ENCODE measurements around the gene UBXN1. TPM values are rescaled to one million over a fixed set of nuclear protein-coding genes. Genes with fewer than 3 reads are reported as not detected.

The UBXN1 gene, protein sequence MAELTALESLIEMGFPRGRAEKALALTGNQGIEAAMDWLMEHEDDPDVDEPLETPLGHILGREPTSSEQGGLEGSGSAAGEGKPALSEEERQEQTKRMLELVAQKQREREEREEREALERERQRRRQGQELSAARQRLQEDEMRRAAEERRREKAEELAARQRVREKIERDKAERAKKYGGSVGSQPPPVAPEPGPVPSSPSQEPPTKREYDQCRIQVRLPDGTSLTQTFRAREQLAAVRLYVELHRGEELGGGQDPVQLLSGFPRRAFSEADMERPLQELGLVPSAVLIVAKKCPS
- polyA plus RNA-seq (ENCODE audit: insufficient read length in 4 of 4) = 100 to 1,000 TPM; 109 to 166 (median 156) TPM

DNA sequence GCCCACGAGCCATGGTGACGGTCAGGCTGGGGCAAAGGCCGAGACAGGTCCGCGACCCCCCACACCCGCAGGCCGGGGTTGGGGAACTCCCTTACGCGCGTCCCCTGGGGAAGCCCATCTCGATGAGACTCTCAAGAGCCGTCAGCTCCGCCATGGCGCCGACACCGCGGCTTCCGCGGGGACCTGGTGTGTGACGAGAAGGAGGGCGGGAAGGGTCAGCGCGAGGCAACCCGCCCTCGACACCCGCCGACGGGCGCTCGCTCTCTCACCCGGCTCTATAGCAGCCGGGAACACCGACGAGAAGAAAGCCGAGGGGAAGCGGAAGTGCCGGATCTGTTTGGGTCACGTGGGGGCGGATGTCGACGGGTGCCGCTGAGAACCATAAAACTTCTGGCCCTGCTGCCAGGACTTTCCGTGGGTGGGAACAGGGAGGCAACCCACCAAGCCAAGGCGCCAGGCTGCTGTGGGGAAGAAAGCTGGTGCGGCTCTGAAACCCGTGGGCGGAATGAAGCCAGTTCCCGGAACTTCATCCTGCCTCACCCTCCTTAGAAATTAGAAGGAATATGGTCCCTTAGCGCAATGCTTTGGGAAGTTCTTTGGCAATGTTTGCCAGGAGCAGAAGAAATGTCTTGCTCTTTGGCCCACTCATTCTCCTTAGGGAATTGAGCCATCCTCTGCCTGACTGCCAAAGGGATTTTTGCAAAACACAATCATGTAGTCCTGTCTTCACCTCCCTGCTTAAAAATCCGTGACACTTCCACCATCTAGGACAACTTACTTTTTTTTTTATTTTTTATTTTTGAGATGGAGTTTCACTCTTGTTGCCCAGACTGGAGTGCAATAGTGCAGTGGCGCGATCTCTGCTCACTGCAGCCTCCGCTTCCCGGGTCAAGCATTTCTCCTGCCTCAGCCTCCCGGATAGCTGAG is at the start of gene UBXN1:
Gene UBXN1 (minus strand): TSS at position 304 of the 927 bp plus-strand sequence. CDS start 150 bp downstream, at position 154.
- peak in 3 of 4 donors; percentile 71 to 73 (median 72) for DNase-seq (ENCODE audit: low read depth in 4 of 4, low spot score in 3 of 4)

GRCh38 chr11:62728171-62728988 is 49.5 kb upstream of the UBXN1 start, which contains the start of gene TTC9C:
Gene TTC9C (plus strand): TSS chr11:62728486. CDS start chr11:62728849, 363 bp downstream.
- peak in 2 of 4 donors; percentile 77 to 81 for DNase-seq (ENCODE audit: low read depth in 4 of 4, low spot score in 3 of 4)

DNA sequence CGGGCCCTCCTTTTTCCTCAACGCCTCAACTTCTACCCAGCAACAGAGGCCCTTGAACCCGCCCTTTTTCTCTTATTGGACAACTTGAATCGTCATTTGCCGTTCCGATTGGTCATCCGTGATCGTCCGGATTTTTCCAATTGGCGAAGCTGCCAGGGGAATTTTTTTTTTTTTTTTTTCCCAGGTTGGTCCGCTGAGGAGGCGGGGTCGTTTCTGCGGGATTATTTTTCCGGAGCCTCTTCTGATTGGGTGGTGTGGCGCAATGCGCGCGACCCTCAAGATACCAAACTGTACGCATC is 48.9 kb upstream of the UBXN1 start:
- DNase-seq (ENCODE audit: low read depth in 4 of 4, low spot score in 3 of 4) = peak; percentile 97 to 99 (median 98)

GRCh38 chr11:62727165-62727871 is 48.4 kb upstream of the UBXN1 start, which contains the start of gene HNRNPUL2:
Gene HNRNPUL2 (minus strand): TSS chr11:62727457. CDS start chr11:62727156, 301 bp downstream.
- peak; percentile 93 to 98 (median 98) for DNase-seq (ENCODE audit: low read depth in 4 of 4, low spot score in 3 of 4)

DNA sequence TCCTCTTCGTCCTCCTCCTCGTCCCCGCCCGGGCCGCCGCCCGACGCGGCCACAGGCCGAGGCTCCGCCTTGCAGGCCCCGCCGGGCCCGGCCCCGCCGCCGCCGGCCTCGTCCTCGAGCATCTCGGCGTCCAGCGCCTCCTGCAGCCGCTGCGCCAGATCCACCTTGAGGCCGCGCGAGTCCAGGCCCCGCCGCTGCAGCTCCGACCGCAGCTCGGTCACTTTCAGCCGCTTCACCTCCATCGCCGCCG is 48.0 kb upstream of the UBXN1 start:
- no peak for DNase-seq (ENCODE audit: low read depth in 4 of 4, low spot score in 3 of 4)

DNA sequence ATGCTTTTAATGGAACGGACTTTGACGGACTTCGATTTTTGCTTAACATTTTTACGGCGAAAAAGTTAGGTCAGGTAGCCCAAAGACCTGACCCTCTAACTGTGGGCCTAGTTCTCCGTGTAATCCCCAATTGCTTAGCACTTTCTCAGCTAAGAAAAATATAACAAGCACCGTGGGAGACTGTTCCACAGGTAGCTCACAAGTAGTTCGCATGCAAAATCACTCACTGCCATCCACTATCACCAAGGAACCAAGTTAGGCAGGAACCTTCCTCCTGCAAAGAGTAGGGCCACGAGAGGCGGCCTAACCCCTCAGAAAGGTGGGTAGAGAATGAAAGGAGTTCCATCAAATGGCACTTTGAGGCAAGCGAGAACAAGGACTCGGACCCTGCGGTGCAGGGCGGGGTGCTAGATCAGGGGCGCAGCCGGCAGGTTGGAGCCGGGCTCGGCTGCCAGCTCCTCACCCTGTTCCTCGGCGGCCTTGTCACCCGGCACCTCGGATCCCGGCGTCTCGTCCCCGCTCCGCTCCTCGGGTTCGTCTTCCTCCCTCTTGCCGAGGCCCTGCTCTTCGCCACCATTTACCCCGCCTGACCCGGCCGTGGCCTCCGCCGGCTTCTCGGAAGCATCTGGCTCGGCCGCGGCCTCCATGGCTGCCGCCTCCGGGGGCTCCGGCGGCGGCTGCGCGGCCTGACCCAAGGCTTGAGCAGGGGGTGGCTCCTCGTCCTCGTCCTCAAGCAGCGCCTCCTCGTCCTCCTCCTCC is 47.5 kb upstream of the UBXN1 start:
- DNase-seq (ENCODE audit: low read depth in 4 of 4, low spot score in 3 of 4) = no peak

DNA sequence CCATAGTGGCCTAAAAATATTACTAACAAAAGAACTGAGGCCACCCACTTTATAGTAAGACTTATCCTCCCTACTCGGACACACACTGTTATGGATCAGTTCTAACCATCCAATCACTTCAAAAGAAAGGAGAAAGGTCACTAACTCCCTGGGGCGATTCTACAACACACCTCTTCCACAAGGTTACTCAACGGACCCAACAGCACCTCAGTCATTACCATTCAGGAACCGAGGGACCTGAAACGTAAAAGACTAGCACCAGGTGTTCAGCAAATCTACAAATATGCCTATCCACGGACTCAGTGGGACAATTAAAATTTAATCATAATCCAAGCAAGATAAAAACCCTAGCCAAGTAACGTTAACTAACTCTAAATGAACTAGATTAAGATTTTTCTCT is 46.8 kb upstream of the UBXN1 start:
- DNase-seq (ENCODE audit: low read depth in 4 of 4, low spot score in 3 of 4) = no peak

DNA sequence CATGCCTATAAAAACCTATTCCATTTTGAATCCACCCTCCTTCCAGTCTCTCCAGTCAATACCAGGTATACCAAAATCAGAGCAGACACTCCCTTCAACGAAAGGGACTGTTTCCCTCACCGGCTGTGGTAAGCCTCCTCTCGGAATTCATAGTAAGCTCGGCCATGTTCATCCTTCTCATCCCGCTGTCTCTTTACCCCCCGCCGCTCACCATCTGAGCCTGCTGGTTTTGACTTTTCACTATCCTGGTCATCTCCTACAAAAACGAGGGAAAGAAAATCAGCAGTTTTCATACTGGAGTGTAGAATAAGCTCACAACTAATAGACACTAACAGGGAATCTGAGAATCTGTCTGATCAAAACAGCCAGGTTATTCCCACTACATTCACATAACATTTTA is 45.3 kb upstream of the UBXN1 start:
- no peak for DNase-seq (ENCODE audit: low read depth in 4 of 4, low spot score in 3 of 4)

DNA sequence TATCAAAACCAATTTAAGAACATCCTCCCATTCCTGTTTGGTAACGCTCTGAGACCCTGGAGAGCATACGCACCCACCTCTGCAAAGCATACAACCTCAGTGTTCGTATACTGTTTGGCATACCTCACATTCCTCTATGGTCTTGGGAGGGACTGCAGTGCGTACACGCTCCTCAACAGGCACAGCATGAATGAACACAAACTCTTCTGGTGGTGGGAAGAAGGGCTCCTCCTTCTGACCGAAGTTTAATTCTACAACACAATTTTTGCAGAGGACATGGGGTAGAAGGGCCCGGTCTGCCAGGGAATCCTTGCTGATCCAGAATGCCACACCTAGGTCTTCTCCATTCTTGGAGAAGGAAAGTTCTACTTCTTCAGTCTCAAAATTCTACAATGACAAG is 43.1 kb upstream of the UBXN1 start:
- no peak for DNase-seq (ENCODE audit: low read depth in 4 of 4, low spot score in 3 of 4)

- DNase-seq (ENCODE audit: low read depth in 4 of 4, low spot score in 3 of 4) = no peak
Observed at GRCh38 chr11:62719302-62719978, 40.6 kb upstream of the UBXN1 start.

GRCh38 chr11:62716816-62717215 is 37.9 kb upstream of the UBXN1 start:
- no peak for DNase-seq (ENCODE audit: low read depth in 4 of 4, low spot score in 3 of 4)

GRCh38 chr11:62716206-62716605 is 37.3 kb upstream of the UBXN1 start:
- no peak for DNase-seq (ENCODE audit: low read depth in 4 of 4, low spot score in 3 of 4)

- no peak for DNase-seq (ENCODE audit: low read depth in 4 of 4, low spot score in 3 of 4)
Observed at GRCh38 chr11:62715150-62716130, 36.6 kb upstream of the UBXN1 start.

GRCh38 chr11:62713343-62713742 is 34.5 kb upstream of the UBXN1 start:
- DNase-seq (ENCODE audit: low read depth in 4 of 4, low spot score in 3 of 4) = no peak

GRCh38 chr11:62712861-62713260 is 34.0 kb upstream of the UBXN1 start:
- DNase-seq (ENCODE audit: low read depth in 4 of 4, low spot score in 3 of 4) = no peak

DNA sequence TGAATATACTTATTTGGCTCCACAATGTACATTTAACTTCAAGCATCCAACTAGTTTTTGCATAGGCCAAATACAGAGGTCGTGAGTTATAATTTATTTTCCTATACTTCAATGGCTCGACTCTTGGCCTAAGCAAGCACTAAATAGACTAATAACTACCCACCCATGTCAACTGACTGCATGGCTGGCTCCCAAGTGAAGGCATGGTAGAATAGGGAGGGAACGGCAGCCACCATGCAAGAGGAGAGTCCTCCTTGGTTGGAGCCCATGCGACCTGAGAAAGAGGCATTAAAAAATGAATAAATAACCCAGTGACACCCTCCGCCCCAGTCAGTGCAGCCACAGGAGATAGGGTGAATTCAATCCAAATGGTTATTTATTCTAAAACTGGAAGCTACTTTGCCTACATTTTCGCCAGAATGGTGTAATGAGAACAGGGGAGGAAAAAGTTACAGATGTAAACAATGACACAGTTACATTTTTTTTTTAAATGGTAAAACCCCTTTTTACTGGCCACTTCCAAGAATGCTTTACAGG is 33.5 kb upstream of the UBXN1 start:
- no peak for DNase-seq (ENCODE audit: low read depth in 4 of 4, low spot score in 3 of 4)

GRCh38 chr11:62710001-62710345 is 31.1 kb upstream of the UBXN1 start:
- no peak for DNase-seq (ENCODE audit: low read depth in 4 of 4, low spot score in 3 of 4)

All from left renal pelvis (tissue), 4 donors.